Hepatocyte (in vitro differentiated cells): ENCODE data around the gene NCR3LG1.

Source experiments
- EZH2 ChIP-seq: fragments of 200-600 bp; sonication (generic); IDR thresholded peaks from 2 replicates; pipeline ENCODE4 v1.6.1; 2016; ENCODE audit warnings: antibody characterized with exemption, mild to moderate bottlenecking, borderline replicate concordance
- EZH2phosphoT487 ChIP-seq: fragments of 200-600 bp; sonication (generic); IDR thresholded peaks from one replicate; pipeline ENCODE4 v1.6.1; 2018; ENCODE audit warnings: antibody characterized with exemption, mild to moderate bottlenecking, low read depth, moderate library complexity; ENCODE audit not compliant: unreplicated experiment, severe bottlenecking
- TF ChIP-seq, protein P1 (sequence below): fragments of 200-600 bp; sonication (generic); IDR thresholded peaks from 2 replicates; pipeline ENCODE4 v1.5.1; 2016; ENCODE audit warnings: antibody characterized with exemption, mild to moderate bottlenecking; ENCODE audit not compliant: poor library complexity

DNA sequence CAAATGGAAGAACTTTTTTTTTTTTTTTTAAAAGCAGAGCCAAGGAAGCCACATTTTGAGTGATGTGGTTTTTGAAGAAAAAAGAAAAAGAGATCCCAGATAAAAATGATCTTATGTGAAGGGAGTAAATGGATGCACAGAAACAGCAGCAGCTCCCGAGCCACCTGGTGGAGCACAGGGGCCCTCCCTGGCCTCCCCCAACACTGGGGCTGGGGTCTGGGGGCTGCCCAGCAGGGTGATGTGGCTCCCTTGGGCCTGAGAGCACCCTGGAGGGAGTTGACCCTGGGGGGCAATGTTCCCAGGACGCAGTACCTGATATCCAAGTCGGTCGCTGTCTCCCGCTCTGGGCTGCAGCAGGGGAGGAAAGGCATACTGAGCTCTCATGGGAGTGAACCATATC lies 63.4 kb downstream of the NCR3LG1 start:
- TF ChIP-seq, protein P1, sequence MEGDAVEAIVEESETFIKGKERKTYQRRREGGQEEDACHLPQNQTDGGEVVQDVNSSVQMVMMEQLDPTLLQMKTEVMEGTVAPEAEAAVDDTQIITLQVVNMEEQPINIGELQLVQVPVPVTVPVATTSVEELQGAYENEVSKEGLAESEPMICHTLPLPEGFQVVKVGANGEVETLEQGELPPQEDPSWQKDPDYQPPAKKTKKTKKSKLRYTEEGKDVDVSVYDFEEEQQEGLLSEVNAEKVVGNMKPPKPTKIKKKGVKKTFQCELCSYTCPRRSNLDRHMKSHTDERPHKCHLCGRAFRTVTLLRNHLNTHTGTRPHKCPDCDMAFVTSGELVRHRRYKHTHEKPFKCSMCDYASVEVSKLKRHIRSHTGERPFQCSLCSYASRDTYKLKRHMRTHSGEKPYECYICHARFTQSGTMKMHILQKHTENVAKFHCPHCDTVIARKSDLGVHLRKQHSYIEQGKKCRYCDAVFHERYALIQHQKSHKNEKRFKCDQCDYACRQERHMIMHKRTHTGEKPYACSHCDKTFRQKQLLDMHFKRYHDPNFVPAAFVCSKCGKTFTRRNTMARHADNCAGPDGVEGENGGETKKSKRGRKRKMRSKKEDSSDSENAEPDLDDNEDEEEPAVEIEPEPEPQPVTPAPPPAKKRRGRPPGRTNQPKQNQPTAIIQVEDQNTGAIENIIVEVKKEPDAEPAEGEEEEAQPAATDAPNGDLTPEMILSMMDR, result no peak
- TF ChIP-seq EZH2 (no peak), EZH2phosphoT487 (no peak)
